NCI-H128 (cell line): ENCODE measurements around the gene ERI3.

Experiments used
- DNase-seq: peaks from one replicate; lab custom pipeline; 2025; ENCODE audit not compliant: unreplicated experiment; lab: John Stamatoyannopoulos, UW

The ERI3 gene

DNA sequence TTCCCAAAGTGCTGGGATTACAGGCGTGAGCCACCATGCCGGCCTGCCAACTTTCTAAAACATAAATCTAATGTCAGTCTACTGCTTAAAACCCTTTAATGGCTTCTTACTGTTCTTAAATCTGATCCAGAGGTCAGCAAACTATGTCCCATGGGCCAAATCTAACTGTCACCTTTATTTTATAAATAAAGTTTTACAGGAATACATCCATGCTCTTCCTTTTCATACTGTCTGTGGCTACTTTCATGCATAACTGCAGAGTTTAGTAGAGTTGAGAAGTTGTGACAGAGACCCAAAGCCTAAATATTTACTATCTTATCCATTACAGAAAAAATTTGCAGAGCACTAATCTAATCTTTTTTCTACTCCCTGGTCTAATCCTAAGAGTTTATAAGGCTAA lies 3.8 kb downstream of the ERI3 start:
- DNase-seq: no peak

DNA sequence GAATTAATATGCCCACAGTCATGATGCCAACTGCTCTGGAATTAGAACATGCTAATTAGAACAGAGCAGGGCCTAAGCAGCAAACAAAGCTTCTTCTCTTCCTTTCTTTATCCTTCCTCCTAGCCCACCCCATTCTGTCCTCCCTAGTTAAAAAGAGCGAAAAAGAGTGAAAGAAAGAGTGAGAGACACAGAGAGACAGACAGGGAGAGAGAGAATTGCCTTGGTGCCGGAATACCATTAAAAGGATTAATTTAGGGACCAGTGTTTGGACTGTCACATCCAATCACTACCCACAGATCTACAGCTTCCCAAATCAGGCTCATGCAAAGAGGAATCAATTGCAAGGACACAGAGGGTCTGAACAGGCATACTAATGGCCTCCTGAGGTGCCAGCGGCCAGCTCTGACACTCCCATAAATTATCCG lies 7.0 kb downstream of the ERI3 start:
- DNase-seq: no peak

- DNase-seq: no peak
Measured at GRCh38 chr1:44347280-44347679, 7.8 kb downstream of the ERI3 start.

DNA sequence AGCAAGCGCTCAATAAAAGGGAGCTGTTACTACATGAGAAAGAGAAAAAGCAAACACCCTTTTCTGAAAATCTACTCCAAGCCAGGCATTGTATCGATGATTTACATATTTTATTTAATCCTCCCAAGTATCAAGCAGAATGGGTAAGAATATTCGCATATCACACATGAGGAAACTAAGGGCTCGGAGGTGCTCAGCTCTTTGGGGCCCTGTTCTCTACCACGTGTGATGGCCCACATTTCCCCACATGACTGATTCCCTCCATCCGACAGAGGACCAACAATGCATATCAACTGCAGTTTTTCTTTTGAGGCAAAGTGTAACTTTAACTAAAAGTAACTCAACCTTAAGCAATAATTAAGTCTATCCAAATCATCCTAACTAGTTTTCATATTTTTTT lies 8.2 kb downstream of the ERI3 start:
- no peak for DNase-seq

- DNase-seq: no peak
Measured at GRCh38 chr1:44346184-44346583, 8.9 kb downstream of the ERI3 start.

GRCh38 chr1:44345187-44345775 lies 9.8 kb downstream of the ERI3 start:
- DNase-seq: no peak

DNA sequence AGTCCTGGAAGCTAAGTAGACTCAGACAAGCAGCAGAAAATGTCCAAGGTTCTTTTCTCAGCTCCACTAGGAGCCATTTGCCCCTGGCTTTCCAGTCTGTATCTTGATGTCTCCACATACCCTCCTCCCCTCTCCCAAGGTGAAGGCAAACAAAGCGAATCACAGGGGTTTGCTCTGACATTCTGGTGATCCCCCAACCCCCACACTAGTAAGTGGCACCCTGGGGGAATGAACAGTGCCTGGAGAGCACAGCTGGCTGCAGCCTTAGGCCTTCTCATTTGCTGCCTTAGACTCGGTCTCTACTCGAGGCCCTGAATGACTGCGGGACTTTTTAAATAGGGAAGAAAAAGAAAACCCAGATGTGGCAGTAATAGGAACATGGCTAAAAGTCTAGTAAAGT lies 15.3 kb downstream of the ERI3 start:
- no peak for DNase-seq

GRCh38 chr1:44338136-44338535 lies 16.9 kb downstream of the ERI3 start:
- no peak for DNase-seq

DNA sequence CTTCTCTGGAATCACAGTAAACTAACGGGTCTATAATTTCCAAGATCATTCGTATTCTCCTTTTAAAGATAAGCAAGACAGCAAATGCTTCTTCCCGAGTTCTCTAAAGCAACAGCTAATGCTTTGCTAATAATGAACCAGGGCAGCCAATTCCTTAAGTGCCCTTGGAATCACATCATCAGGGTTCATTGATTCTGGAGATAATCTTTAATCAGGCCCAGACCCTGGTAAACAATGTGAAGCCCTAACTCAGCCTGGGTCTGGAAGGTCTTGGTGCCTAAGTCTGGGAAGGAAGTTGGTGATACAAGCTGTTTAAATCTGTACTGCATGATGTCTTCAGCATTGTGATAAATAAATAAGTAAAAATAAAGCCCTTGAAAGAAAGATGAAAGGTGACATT lies 18.4 kb downstream of the ERI3 start:
- DNase-seq: no peak

- DNase-seq: no peak
Measured at GRCh38 chr1:44334968-44335367, 20.1 kb downstream of the ERI3 start.

- no peak for DNase-seq
Measured at GRCh38 chr1:44333376-44333775, 21.7 kb downstream of the ERI3 start.

GRCh38 chr1:44332505-44332904 lies 22.6 kb downstream of the ERI3 start:
- DNase-seq: no peak

- DNase-seq: no peak
Measured at GRCh38 chr1:44330935-44331334, 24.1 kb downstream of the ERI3 start.

- DNase-seq: no peak
Measured at GRCh38 chr1:44328671-44329416, 26.2 kb downstream of the ERI3 start.

GRCh38 chr1:44327679-44328491 lies 27.2 kb downstream of the ERI3 start:
- DNase-seq: peak; percentile 49

- no peak for DNase-seq
Measured at GRCh38 chr1:44326821-44327465, 28.1 kb downstream of the ERI3 start.

GRCh38 chr1:44326024-44326701 lies 28.9 kb downstream of the ERI3 start:
- DNase-seq: no peak

- DNase-seq: no peak
Measured at GRCh38 chr1:44323947-44324346, 31.1 kb downstream of the ERI3 start.

- no peak for DNase-seq
Measured at GRCh38 chr1:44322367-44322766, 32.7 kb downstream of the ERI3 start.

DNA sequence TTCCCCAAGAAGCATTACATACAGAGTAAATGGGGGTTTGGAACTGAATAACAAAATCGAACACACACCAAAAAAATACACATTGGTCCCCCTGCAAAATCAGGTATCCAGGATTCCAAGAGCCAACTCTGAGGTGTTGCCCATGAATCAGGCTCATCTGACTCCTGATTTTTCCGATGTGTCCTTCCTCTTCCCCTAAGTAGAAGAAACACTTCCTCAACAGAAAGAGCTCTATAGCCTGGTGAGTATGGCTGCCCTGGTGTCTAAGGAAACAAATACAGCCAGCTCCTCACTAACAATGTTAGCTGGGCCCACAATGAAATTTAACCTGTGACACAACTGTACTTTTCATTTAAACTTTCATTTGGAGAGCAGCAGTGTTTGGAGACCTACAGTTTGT lies 33.6 kb downstream of the ERI3 start:
- no peak for DNase-seq
